Frontal cortex (tissue), 4 donors: ENCODE measurements around the gene LENG1. TPM values are rescaled to one million over a fixed set of nuclear protein-coding genes. Genes with fewer than 3 reads are reported as not detected.
"Not testable (repeated sequence)": the region's sequence is repeated elsewhere in the genome, so short reads cannot be mapped to it uniquely, and the experiment has no call there.

ENCODE experiments used
- DNase-seq, 2 donors: peaks; one replicate each; pipeline ENCODE4 v3.0.0; 2012; ENCODE audit warnings: low spot score in 2 of 2
- FAIRE-seq: peaks from 2 replicates; lab custom pipeline; 2012; peaks lifted over from hg19 to GRCh38; lab: Jason Lieb, UNC
- total RNA-seq: library from RNA; depleted of rRNA; stranded (reverse); fragments of >200 nt; gene quantifications from one replicate; pipeline ENCODE4 v1.2.3, GENCODE V29; 2014
- donor health status: control.
- donor health status: control.
- donor health status: control.

LENG1 gene
- 7.3 TPM for total RNA-seq

GRCh38 chr19:54159352-54160181 lies at the start of gene LENG1:
Gene LENG1 (minus strand): TSS chr19:54159721. CDS start chr19:54159695, 26 bp downstream.
- peak; percentile 99 to 100 for DNase-seq
- FAIRE-seq = peak; percentile 99

GRCh38 chr19:54208784-54209057 lies 49.2 kb upstream of the LENG1 start:
- FAIRE-seq = no peak
- DNase-seq = no peak

- no peak for DNase-seq
- FAIRE-seq = no peak
Observed at GRCh38 chr19:54207983-54208783, 48.7 kb upstream of the LENG1 start.

GRCh38 chr19:54207676-54207982 lies 48.1 kb upstream of the LENG1 start:
- DNase-seq = no peak
- no peak for FAIRE-seq

GRCh38 chr19:54207193-54207592 lies 47.7 kb upstream of the LENG1 start:
- not testable (repeated sequence) for FAIRE-seq, DNase-seq

- no peak for FAIRE-seq
- no peak for DNase-seq
Observed at GRCh38 chr19:54206831-54207177, 47.3 kb upstream of the LENG1 start.

- DNase-seq (no peak), FAIRE-seq (no peak)
Observed at GRCh38 chr19:54206030-54206830, 46.7 kb upstream of the LENG1 start.

- DNase-seq (no peak), FAIRE-seq (no peak)
Observed at GRCh38 chr19:54204767-54205468, 45.4 kb upstream of the LENG1 start.

GRCh38 chr19:54203151-54203611 lies 43.7 kb upstream of the LENG1 start:
- FAIRE-seq = no peak
- DNase-seq = no peak

- FAIRE-seq = no peak
Observed at GRCh38 chr19:54201980-54202379, 42.5 kb upstream of the LENG1 start.

GRCh38 chr19:54201172-54201701 lies 41.7 kb upstream of the LENG1 start:
- DNase-seq = no peak
- FAIRE-seq = no peak

More at GRCh38 chr19:54201980-54202379, 42.5 kb upstream of the LENG1 start:
- no peak for DNase-seq

- DNase-seq (no peak), FAIRE-seq (no peak)
Observed at GRCh38 chr19:54199401-54199800, 39.9 kb upstream of the LENG1 start.

GRCh38 chr19:54197121-54197520 lies 37.6 kb upstream of the LENG1 start:
- DNase-seq (no peak), FAIRE-seq (no peak)

GRCh38 chr19:54196536-54196935 lies 37.0 kb upstream of the LENG1 start:
- FAIRE-seq (no peak), DNase-seq (no peak)

GRCh38 chr19:54194463-54194862 lies 34.9 kb upstream of the LENG1 start:
- DNase-seq, FAIRE-seq: not testable (repeated sequence)

GRCh38 chr19:54193011-54193410 lies 33.5 kb upstream of the LENG1 start:
- no peak for FAIRE-seq
- no peak for DNase-seq

GRCh38 chr19:54191811-54192453 lies 32.4 kb upstream of the LENG1 start:
- DNase-seq = no peak
- FAIRE-seq = no peak

- DNase-seq (peak; percentile 71 to 83), FAIRE-seq (no peak)
Observed at GRCh38 chr19:54191011-54191810, 31.7 kb upstream of the LENG1 start, which contains the start of gene TSEN34. Gene TSEN34 (plus strand): TSS chr19:54191308. CDS start chr19:54191365, 57 bp downstream.
